ENCODE data around the gene SIRPG. TPM values are rescaled to one million over a fixed set of nuclear protein-coding genes. Genes with fewer than 3 reads are reported as not detected.
A peak's percentile ranks its signal among the peaks of the same experiment; 100 is the strongest.

The SIRPG gene
- total RNA-seq, 3 donors from 2014 or later (not counting 1 experiment from before 2014, with no cell fraction given): 1.9 to 3.9 (median 3.1) TPM

DNA sequence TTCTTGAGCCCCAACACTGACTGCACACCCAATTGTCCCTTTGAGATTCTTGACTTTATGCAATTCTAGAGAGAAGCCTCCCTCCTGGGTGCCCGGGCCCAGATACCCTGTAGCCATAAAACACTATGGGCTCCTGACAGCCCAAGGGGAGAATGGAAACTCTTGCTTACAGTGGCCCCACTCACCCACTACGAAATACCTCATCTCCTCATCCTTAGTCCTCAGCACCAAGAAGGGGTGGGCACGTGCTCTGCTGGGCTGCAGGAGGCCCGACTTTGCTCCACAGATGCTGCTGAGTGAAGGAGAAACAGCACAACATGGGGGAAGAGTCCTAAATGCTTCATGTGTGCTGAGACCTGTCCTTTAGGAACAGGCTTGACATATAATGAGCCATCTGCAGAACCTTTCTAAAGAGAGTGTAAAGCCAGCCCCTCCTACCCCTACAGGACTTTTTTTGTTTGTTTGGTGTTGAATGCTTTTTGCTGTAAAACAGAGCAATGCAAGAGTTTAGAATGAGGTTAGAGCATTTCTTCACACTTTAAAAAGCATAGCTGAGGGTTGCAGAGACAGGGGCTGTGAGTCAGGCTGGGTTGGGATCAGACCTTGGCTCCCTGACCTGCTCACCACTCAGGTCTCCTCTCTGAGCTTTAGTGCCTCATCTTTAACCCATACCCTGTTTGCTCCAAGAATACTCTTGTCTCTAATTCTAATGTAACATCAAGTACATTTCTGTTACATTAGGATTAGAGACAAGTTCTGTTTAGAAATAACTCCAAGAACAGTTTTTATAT, 17.6 kb upstream of the SIRPG start:
- 83% methylated on average over 4 of the region's 4 CpGs for WGBS (ENCODE audit: insufficient coverage)
- Mint-ChIP-seq H3K4me1 (peaks cover 13 to 36% of the 10 kb centered on the region in 2 donors), H3K9me3 (no peaks in the 10 kb centered on the region), H3K36me3 (no peaks in the 10 kb centered on the region), H3K4me3 (no peak overlapping the region), H3K27ac (no peak overlapping the region), H3K27me3 (ENCODE audit: low read depth in 2 of 2) (peaks cover 15 to 19% of the 10 kb centered on the region in 2 donors)
- H3K27me3 ChIP-seq (ENCODE audit: control insufficient read depth, insufficient read depth, low read length): no peaks in the 10 kb centered on the region
- TF ChIP-seq CTCF (IDR thresholded peaks at IDR 0.05): no peak
- intact Hi-C loops (cut with micrococcal nuclease): no loop called here
- DNase-seq: no peak
- no peak for ATAC-seq
- H3K4me1 ChIP-seq (ENCODE audit: control insufficient read depth, insufficient read depth, low read length): peaks cover 38% of the 10 kb centered on the region
- no peaks in the 10 kb centered on the region for H3K9me3 ChIP-seq (ENCODE audit: control insufficient read depth, insufficient read depth, low read length)
- H3K27ac ChIP-seq (ENCODE audit: low read length): no peak overlapping the region
- no peaks in the 10 kb centered on the region for H3K36me3 ChIP-seq (ENCODE audit: control insufficient read depth, insufficient read depth, low read length)
- no peak overlapping the region for H3K4me3 ChIP-seq (ENCODE audit: low read length)

DNA sequence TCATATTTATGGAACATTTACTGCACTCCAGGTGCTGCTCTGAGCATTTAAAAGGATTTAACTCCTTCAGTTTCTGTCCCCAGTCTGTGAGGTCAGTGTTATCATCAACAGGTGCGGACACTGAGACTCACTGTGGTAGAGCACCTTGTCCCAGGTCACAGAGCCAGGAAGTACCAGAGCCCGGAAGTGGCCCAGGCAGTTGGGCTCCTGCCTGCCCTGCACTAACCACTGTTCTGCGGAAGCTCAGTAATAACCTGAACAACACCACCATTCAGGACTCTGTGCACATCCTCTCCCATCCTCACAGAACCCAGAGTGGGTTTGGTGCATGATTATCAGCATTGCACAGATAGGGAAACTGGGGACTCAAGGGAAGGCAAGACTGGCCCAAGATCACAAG, 16.8 kb upstream of the SIRPG start:
- intact Hi-C loops (cut with micrococcal nuclease): no loop called here
- 67% methylated on average over 3 of the region's 3 CpGs for WGBS (ENCODE audit: insufficient coverage)
- H3K36me3 ChIP-seq (ENCODE audit: control insufficient read depth, insufficient read depth, low read length): no peaks in the 10 kb centered on the region
- Mint-ChIP-seq H3K27ac (no peak overlapping the region), H3K4me3 (no peak overlapping the region), H3K36me3 (no peaks in the 10 kb centered on the region), H3K9me3 (no peaks in the 10 kb centered on the region), H3K4me1 (peaks cover 13 to 36% of the 10 kb centered on the region in 2 donors), H3K27me3 (ENCODE audit: low read depth in 2 of 2) (peaks cover 13% of the 10 kb centered on the region in 2 donors)
- H3K9me3 ChIP-seq (ENCODE audit: control insufficient read depth, insufficient read depth, low read length): no peaks in the 10 kb centered on the region
- H3K4me3 ChIP-seq (ENCODE audit: low read length): no peak overlapping the region
- peaks cover 38% of the 10 kb centered on the region for H3K4me1 ChIP-seq (ENCODE audit: control insufficient read depth, insufficient read depth, low read length)
- no peak overlapping the region for H3K27ac ChIP-seq (ENCODE audit: low read length)
- DNase-seq: peak in 1 of 2 donors; percentile 70
- peak in 1 of 3 donors; percentile 50 for ATAC-seq
- H3K27me3 ChIP-seq (ENCODE audit: control insufficient read depth, insufficient read depth, low read length): no peaks in the 10 kb centered on the region
- TF ChIP-seq CTCF (IDR thresholded peaks at IDR 0.05): no peak

DNA sequence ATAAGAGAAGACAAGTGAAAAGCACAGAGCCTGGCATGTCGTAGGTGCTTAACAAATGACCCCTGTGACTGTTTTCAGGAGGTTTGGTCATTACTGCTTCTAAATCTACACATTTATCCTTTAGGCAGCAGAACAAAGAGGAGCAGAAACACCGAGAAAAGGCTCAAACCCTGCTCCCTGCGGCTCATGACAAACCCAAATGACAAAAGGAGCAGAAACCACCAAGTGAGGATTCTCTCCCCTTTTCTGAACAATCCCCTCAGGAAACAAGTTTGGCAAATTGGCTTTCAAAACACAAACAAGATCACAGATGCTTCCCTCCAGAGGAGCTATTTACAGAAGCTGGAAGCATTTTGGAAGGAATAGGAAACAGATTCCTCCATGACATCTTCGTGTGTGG, 15.8 kb upstream of the SIRPG start:
- Mint-ChIP-seq H3K9me3 (no peaks in the 10 kb centered on the region), H3K4me1 (peaks cover 12 to 34% of the 10 kb centered on the region in 2 donors), H3K36me3 (no peaks in the 10 kb centered on the region), H3K27me3 (ENCODE audit: low read depth in 2 of 2) (peaks cover 5 to 11% of the 10 kb centered on the region in 2 donors), H3K27ac (no peak overlapping the region), H3K4me3 (no peak overlapping the region)
- no peak for TF ChIP-seq CTCF (IDR thresholded peaks at IDR 0.05)
- Histone ChIP-seq H3K4me1 (ENCODE audit: control insufficient read depth, insufficient read depth, low read length) (peaks cover 38% of the 10 kb centered on the region), H3K9me3 (ENCODE audit: control insufficient read depth, insufficient read depth, low read length) (no peaks in the 10 kb centered on the region), H3K27me3 (ENCODE audit: control insufficient read depth, insufficient read depth, low read length) (no peaks in the 10 kb centered on the region), H3K36me3 (ENCODE audit: control insufficient read depth, insufficient read depth, low read length) (no peaks in the 10 kb centered on the region), H3K27ac (ENCODE audit: low read length) (no peak overlapping the region), H3K4me3 (ENCODE audit: low read length) (no peak overlapping the region)
- 84% methylated on average over 4 of the region's 4 CpGs for WGBS (ENCODE audit: insufficient coverage)
- DNase-seq (no peak), ATAC-seq (no peak)
- intact Hi-C loops (cut with micrococcal nuclease): no loop called here

Measured in natural killer cell (primary cell).